Loucy (cell line): Measurements from ENCODE around the gene ESYT3.

Experiments used
- H2AFZ ChIP-seq: fragments of 200-600 bp; sonication (generic); 2 replicates; pipeline ENCODE4 v1.6.0; 2016; ENCODE audit warnings: antibody characterized with exemption, mild to moderate bottlenecking, low read length, moderate library complexity
- H3F3A ChIP-seq: fragments of 200-600 bp; 2 replicates; pipeline ENCODE4 v1.6.0; 2016; ENCODE audit warnings: antibody characterized with exemption, low read depth, mild to moderate bottlenecking
- H3K27me3 ChIP-seq: fragments of 200-600 bp; sonication (generic); 2 replicates; pipeline ENCODE4 v1.6.1; 2014; ENCODE audit warnings: low read length, mild to moderate bottlenecking; ENCODE audit not compliant: insufficient read depth, poor library complexity, severe bottlenecking
- H3K36me3 ChIP-seq: fragments of 200-600 bp; sonication (generic); 2 replicates; pipeline ENCODE4 v1.6.1; 2016; ENCODE audit warnings: low read length; ENCODE audit not compliant: insufficient read depth
- H3K4me1 ChIP-seq: fragments of 200-600 bp; sonication (generic); 2 replicates; pipeline ENCODE4 v1.5.1; 2014; ENCODE audit warnings: low read length, mild to moderate bottlenecking; ENCODE audit not compliant: insufficient read depth, poor library complexity, severe bottlenecking
- H3K4me2 ChIP-seq: fragments of 200-600 bp; sonication (generic); 2 replicates; pipeline ENCODE4 v1.6.0; 2014; ENCODE audit warnings: antibody characterized with exemption, low read length, low read depth, mild to moderate bottlenecking; ENCODE audit not compliant: poor library complexity, severe bottlenecking
- H3K4me3 ChIP-seq: fragments of 200-600 bp; sonication (generic); 2 replicates; pipeline ENCODE4 v1.5.1; 2014; ENCODE audit warnings: low read length, mild to moderate bottlenecking, mixed read lengths; ENCODE audit not compliant: poor library complexity, severe bottlenecking
- H3K79me2 ChIP-seq: fragments of 200-600 bp; sonication (generic); 2 replicates; pipeline ENCODE4 v1.6.1; 2014; ENCODE audit warnings: low read length; ENCODE audit not compliant: insufficient read depth
- H3K9ac ChIP-seq: fragments of 200-600 bp; sonication (generic); 2 replicates; pipeline ENCODE4 v1.6.0; 2014; ENCODE audit warnings: mild to moderate bottlenecking, low read depth, low read length, moderate library complexity; ENCODE audit not compliant: poor library complexity, severe bottlenecking
- H3K9me2 ChIP-seq: fragments of 200-600 bp; sonication (generic); replicated peaks from 2 replicates; pipeline ENCODE4 v1.6.1; 2016; ENCODE audit warnings: low read depth, low read length, mixed read lengths
- H3K9me3 ChIP-seq: fragments of 200-600 bp; sonication (generic); 2 replicates; pipeline ENCODE4 v1.6.1; 2014; ENCODE audit warnings: mild to moderate bottlenecking, antibody characterized with exemption, low read length, low read depth; ENCODE audit not compliant: insufficient read depth
- H4K20me1 ChIP-seq: fragments of 200-600 bp; sonication (generic); 2 replicates; pipeline ENCODE4 v1.6.0; 2014; ENCODE audit warnings: antibody characterized with exemption, low read length, mild to moderate bottlenecking; ENCODE audit not compliant: insufficient read depth, poor library complexity, severe bottlenecking
- CTCF ChIP-seq: fragments of 200-600 bp; sonication (generic); conservative IDR thresholded peaks from 2 replicates; pipeline ENCODE4 v1.5.1; 2014; ENCODE audit warnings: mild to moderate bottlenecking, antibody characterized with exemption, low read length
- EZH2phosphoT487 ChIP-seq: fragments of 200-600 bp; IDR thresholded peaks from 2 replicates; pipeline ENCODE4 v1.6.1; 2018; ENCODE audit warnings: antibody characterized with exemption, mild to moderate bottlenecking, moderate library complexity, borderline replicate concordance

The ESYT3 gene

GRCh38 chr3:138400651-138401070 is 33.8 kb upstream of the ESYT3 start:
- Histone ChIP-seq H3K9ac (no peak overlapping the region), H2AFZ (no peak overlapping the region), H3K79me2 (no peaks in the 10 kb centered on the region), H3F3A (no peaks in the 10 kb centered on the region), H3K4me1 (no peaks in the 10 kb centered on the region), H3K27me3 (no peaks in the 10 kb centered on the region), H3K4me2 (no peak overlapping the region), H3K9me3 (no peaks in the 10 kb centered on the region), H3K9me2 (no peaks in the 10 kb centered on the region), H3K36me3 (no peaks in the 10 kb centered on the region), H4K20me1 (no peaks in the 10 kb centered on the region), H3K4me3 (no peak overlapping the region)
- TF ChIP-seq EZH2phosphoT487 (no peak), CTCF (no peak)

GRCh38 chr3:138401834-138402233 is 32.6 kb upstream of the ESYT3 start:
- no peaks in the 10 kb centered on the region for H3K4me1 ChIP-seq
- H3K9ac ChIP-seq, result no peak overlapping the region
- H3K27me3 ChIP-seq, result no peaks in the 10 kb centered on the region
- H3K9me3 ChIP-seq, result no peaks in the 10 kb centered on the region
- H3K9me2 ChIP-seq, result no peaks in the 10 kb centered on the region
- TF ChIP-seq CTCF (no peak), EZH2phosphoT487 (no peak)
- no peaks in the 10 kb centered on the region for H3K79me2 ChIP-seq
- H3F3A ChIP-seq, result no peaks in the 10 kb centered on the region
- H4K20me1 ChIP-seq, result no peaks in the 10 kb centered on the region
- H2AFZ ChIP-seq, result no peak overlapping the region
- no peak overlapping the region for H3K4me3 ChIP-seq
- H3K36me3 ChIP-seq, result no peaks in the 10 kb centered on the region
- H3K4me2 ChIP-seq, result no peak overlapping the region

- no peak overlapping the region for H3K9ac ChIP-seq
- no peaks in the 10 kb centered on the region for H3K9me3 ChIP-seq
Observed at GRCh38 chr3:138404121-138404520, 30.3 kb upstream of the ESYT3 start.

More at GRCh38 chr3:138404121-138404520, 30.3 kb upstream of the ESYT3 start:
- Histone ChIP-seq H3K79me2 (no peaks in the 10 kb centered on the region), H3K9me2 (no peaks in the 10 kb centered on the region), H3K36me3 (no peaks in the 10 kb centered on the region), H3F3A (no peaks in the 10 kb centered on the region), H2AFZ (no peak overlapping the region), H3K4me3 (no peak overlapping the region), H3K4me1 (no peaks in the 10 kb centered on the region), H3K4me2 (no peak overlapping the region), H3K27me3 (no peaks in the 10 kb centered on the region), H4K20me1 (no peaks in the 10 kb centered on the region)
- TF ChIP-seq CTCF, result no peak
- TF ChIP-seq EZH2phosphoT487, result no peak
